Measurements from ENCODE around the gene PTPN1.

The PTPN1 gene

GRCh38 chr20:50557549-50558134 is 47.5 kb downstream of the PTPN1 start:
- H3K4me3 ChIP-seq (ENCODE audit: low read depth, low read length), result no peak overlapping the region
- DNase-seq (ENCODE audit: low read depth), result no peak
- TF ChIP-seq, protein P1, sequence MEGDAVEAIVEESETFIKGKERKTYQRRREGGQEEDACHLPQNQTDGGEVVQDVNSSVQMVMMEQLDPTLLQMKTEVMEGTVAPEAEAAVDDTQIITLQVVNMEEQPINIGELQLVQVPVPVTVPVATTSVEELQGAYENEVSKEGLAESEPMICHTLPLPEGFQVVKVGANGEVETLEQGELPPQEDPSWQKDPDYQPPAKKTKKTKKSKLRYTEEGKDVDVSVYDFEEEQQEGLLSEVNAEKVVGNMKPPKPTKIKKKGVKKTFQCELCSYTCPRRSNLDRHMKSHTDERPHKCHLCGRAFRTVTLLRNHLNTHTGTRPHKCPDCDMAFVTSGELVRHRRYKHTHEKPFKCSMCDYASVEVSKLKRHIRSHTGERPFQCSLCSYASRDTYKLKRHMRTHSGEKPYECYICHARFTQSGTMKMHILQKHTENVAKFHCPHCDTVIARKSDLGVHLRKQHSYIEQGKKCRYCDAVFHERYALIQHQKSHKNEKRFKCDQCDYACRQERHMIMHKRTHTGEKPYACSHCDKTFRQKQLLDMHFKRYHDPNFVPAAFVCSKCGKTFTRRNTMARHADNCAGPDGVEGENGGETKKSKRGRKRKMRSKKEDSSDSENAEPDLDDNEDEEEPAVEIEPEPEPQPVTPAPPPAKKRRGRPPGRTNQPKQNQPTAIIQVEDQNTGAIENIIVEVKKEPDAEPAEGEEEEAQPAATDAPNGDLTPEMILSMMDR (IDR thresholded peaks at IDR 0.05; ENCODE audit: control insufficient read depth, extremely low read depth, insufficient read depth), result no peak

DNA sequence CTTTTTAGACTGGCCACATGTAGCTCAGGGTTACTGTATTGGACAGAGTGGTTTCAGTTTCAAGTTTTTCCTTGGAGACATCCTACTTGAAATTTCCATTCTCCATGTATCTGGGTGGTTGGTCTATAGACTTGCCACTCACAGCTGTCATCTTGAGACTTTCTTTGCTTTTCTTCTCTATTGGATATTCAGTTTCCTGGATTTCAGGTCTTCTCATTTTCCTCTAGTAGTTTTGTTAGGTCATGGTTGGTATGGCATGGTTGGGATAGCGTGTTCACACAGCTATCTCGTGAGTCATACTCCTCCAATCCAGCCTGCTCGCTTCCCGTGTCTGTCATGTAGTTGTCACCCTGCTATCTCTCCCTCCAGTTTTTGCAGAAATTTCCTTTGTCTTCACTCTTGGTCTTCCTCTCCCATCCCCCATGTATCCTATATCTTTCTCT is 48.3 kb downstream of the PTPN1 start:
- no peak overlapping the region for H3K4me3 ChIP-seq (ENCODE audit: low read depth, low read length)

DNA sequence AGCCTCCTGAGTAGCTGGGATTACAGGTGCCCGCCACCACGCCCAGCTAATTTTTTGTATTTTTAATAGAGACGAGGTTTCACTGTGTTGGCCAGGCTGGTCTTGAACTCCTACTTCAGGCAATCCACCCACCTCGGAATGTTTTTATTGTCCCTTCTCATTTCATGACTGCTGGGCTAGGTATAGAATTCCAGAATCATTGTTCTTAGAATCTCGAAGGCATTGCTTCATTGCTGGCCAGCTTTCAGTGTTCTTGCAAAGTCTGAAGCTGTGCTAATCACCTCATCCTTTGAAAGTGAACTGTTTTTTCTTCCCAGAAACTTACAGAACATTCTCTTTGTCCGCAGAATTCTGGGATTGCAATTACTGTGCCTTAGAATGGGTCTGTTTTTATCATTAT is 49.0 kb downstream of the PTPN1 start:
- TF ChIP-seq, protein P1 (IDR thresholded peaks at IDR 0.05; ENCODE audit: control insufficient read depth, extremely low read depth, insufficient read depth), result no peak

More for the DNA sequence above, 48.3 kb downstream of the PTPN1 start:
- TF ChIP-seq, protein P1 (IDR thresholded peaks at IDR 0.05; ENCODE audit: control insufficient read depth, extremely low read depth, insufficient read depth), result no peak
- DNase-seq (ENCODE audit: low read depth), result no peak

GRCh38 chr20:50559856-50560638 is 49.9 kb downstream of the PTPN1 start:
- no peak for DNase-seq (ENCODE audit: low read depth)
- no peak overlapping the region for H3K4me3 ChIP-seq (ENCODE audit: low read depth, low read length)
- TF ChIP-seq, protein P1 (IDR thresholded peaks at IDR 0.05; ENCODE audit: control insufficient read depth, extremely low read depth, insufficient read depth), result no peak

More for the DNA sequence above, 49.0 kb downstream of the PTPN1 start:
- DNase-seq (ENCODE audit: low read depth), result no peak
- H3K4me3 ChIP-seq (ENCODE audit: low read depth, low read length), result no peak overlapping the region

DNA sequence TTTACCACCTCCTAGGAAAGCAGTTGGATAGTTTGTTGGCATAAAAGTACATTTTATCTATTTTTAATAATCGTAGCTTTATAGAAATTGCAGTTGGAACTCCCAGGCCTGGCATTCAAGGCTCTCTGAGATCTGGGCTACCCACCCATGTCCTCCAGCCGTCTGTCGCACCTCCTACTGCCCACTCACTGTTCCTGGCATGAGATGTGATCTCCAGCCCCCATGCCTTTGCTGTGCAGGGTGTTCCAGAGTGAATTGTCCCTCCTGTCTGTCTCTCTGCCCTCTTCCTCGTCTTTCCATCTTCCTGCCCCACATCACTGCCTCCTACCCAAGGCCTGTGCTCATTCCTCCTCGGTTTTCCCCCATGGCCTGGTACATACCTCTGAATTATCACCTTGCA is 50.7 kb downstream of the PTPN1 start:
- no peak for DNase-seq (ENCODE audit: low read depth)
- H3K4me3 ChIP-seq (ENCODE audit: low read depth, low read length), result no peak overlapping the region
- TF ChIP-seq, protein P1 (IDR thresholded peaks at IDR 0.05; ENCODE audit: control insufficient read depth, extremely low read depth, insufficient read depth), result no peak

DNA sequence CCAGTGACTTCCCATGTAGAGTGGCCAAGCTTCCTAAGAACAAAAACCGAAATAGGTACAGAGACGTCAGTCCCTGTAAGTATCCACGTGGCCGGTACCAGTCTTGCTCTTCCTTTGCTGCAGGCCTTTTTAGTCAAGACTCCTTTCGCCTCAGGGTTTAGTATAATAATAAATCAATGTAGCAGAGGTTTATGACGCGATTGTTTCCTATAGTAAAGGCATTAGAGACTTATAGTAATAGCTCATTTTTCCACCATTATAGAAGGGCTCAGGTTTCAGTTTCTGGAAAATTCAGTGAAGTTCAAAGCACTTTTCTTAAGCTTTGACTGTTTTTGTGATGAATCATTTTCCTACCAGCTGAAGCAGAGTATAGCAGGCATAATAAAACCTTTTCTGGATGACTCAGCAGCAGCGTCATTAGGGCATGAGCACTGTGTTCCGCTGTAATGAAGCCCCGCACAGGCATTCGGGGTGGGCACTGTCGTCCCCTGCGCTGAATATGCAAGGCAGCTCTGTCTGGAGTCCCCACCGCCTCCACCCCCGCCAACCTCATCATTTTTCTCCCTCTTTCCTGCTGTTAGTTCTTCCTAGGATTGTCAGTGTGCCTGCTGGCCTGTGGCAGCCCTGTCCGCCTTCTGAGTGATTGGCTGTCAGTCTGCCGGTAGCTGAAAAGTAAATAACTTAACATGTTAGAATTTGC is 51.3 kb downstream of the PTPN1 start:
- no peak overlapping the region for H3K4me3 ChIP-seq (ENCODE audit: low read depth, low read length)
- DNase-seq (ENCODE audit: low read depth), result no peak
- TF ChIP-seq, protein P1 (IDR thresholded peaks at IDR 0.05; ENCODE audit: control insufficient read depth, extremely low read depth, insufficient read depth), result no peak

Data from LNCaP clone FGC (cell line).